Endothelial cell of umbilical vein (primary cell): Measurements from ENCODE around the gene SPSB1. TPM values are rescaled to one million over a fixed set of nuclear protein-coding genes. Genes with fewer than 3 reads are reported as not detected.

Experiments used
- BruUV-seq: library from RNA; stranded (reverse); fragments of 400-500 nt; replicated peaks from 2 replicates; lab custom pipeline; 2021; lab: Mats Ljungman, UMichigan
- CTCF ChIA-PET: fragments of 300-600, 350-600 bp; sonication (Branson Sonifier 250); formaldehyde crosslinking; loops from one replicate; lab custom pipeline; 2021; ENCODE audit warnings: antibody characterized with exemption, inconsistent platforms; lab: Charles Lee
- POLR2A ChIA-PET: fragments of 300-600, 350-600 bp; sonication (Branson Sonifier 250); formaldehyde crosslinking; loops from one replicate; lab custom pipeline; 2021; ENCODE audit warnings: antibody characterized with exemption, inconsistent platforms; lab: Charles Lee
- DNase-seq: peaks from one replicate; pipeline ENCODE4 v3.0.0-alpha.2; 2011; ENCODE audit warnings: low read depth, low spot score
- FAIRE-seq: peaks from 2 replicates; lab custom pipeline; 2011; peaks lifted over from hg19 to GRCh38; lab: Jason Lieb, UNC
- H2AFZ ChIP-seq: 2 replicates; pipeline ENCODE4 v1.6.0; 2012; ENCODE audit warnings: low read depth, low read length, control low read depth, inconsistent platforms
- H3K27ac ChIP-seq: 2 replicates; pipeline ENCODE4 v1.5.1; 2011; ENCODE audit warnings: low read depth, mild to moderate bottlenecking, control low read depth, low read length, moderate library complexity; ENCODE audit not compliant: insufficient read depth
- H3K27me3 ChIP-seq, 2 experiments: 2 replicates each; pipeline versions ENCODE4 v1.6.0 to v1.6.1; 2011; ENCODE audit warnings: low read length in 2 of 2, mixed read lengths in 1 of 2; ENCODE audit not compliant: control insufficient read depth in 2 of 2, insufficient read depth in 2 of 2
- H3K36me3 ChIP-seq, 2 experiments: 2 replicates in 1 of 2; 3 replicates in 1 of 2; pipeline ENCODE4 v1.5.1; 2011; ENCODE audit warnings: low read length in 2 of 2, mild to moderate bottlenecking in 1 of 2, moderate library complexity in 1 of 2; ENCODE audit not compliant: control insufficient read depth in 2 of 2, insufficient read depth in 2 of 2; ENCODE audit errors: extremely low read depth in 1 of 2
- H3K4me1 ChIP-seq: 3 replicates; pipeline ENCODE4 v1.5.1; 2011; ENCODE audit warnings: mild to moderate bottlenecking, low read length; ENCODE audit not compliant: control insufficient read depth, insufficient read depth; ENCODE audit errors: extremely low read depth
- H3K4me2 ChIP-seq: 2 replicates; pipeline ENCODE4 v1.6.1; 2011; ENCODE audit warnings: low read length, control low read depth, mixed read lengths; ENCODE audit not compliant: insufficient read depth
- H3K4me3 ChIP-seq, 3 experiments: fragments of 200-600 bp in 1 of 3; sonication (generic), shearing (Covaris generic) in 1 of 3; replicated peaks in 1 of 3; 2 replicates each; pipeline ENCODE4 v1.5.1; 2011 to 2016; ENCODE audit warnings: control low read depth in 3 of 3, low read length in 3 of 3, mild to moderate bottlenecking in 2 of 3, inconsistent platforms in 1 of 3, low read depth in 1 of 3, moderate library complexity in 1 of 3; ENCODE audit not compliant: insufficient read depth in 1 of 3
- H3K79me2 ChIP-seq: 2 replicates; pipeline ENCODE4 v1.6.0; 2012; ENCODE audit warnings: low read length, inconsistent platforms; ENCODE audit not compliant: control insufficient read depth, insufficient read depth
- H3K9ac ChIP-seq: replicated peaks from 2 replicates; pipeline ENCODE3; 2011; ENCODE audit warnings: low read length, control low read depth; ENCODE audit not compliant: insufficient read depth; ENCODE audit errors: extremely low read depth
- H3K9me1 ChIP-seq: replicated peaks from 3 replicates; pipeline ENCODE4 v1.6.0; 2011; ENCODE audit warnings: mild to moderate bottlenecking, low read length; ENCODE audit not compliant: control insufficient read depth, insufficient read depth; ENCODE audit errors: extremely low read depth
- H3K9me3 ChIP-seq: replicated peaks from 2 replicates; pipeline ENCODE4 v1.5.1; 2012; ENCODE audit warnings: low read length, inconsistent platforms; ENCODE audit not compliant: control insufficient read depth, insufficient read depth
- H4K20me1 ChIP-seq: replicated peaks from 2 replicates; pipeline ENCODE3; 2011; ENCODE audit warnings: mild to moderate bottlenecking, low read length; ENCODE audit not compliant: control insufficient read depth, insufficient read depth; ENCODE audit errors: extremely low read depth
- CTCF ChIP-seq, 2 donors: IDR thresholded peaks; 1 replicate in 1 of 2; 2 replicates in 1 of 2; pipeline ENCODE4 v1.5.1; 2011; ENCODE audit warnings: low read length in 2 of 2, mild to moderate bottlenecking in 2 of 2, moderate library complexity in 2 of 2, control low read depth in 1 of 2, inconsistent platforms in 1 of 2, low read depth in 1 of 2; ENCODE audit not compliant: insufficient read depth in 1 of 2; ENCODE audit errors: extremely low read depth in 1 of 2
- EZH2 ChIP-seq: IDR thresholded peaks from 2 replicates; pipeline ENCODE4 v1.6.1; 2012; ENCODE audit warnings: borderline replicate concordance, low read depth, mild to moderate bottlenecking, moderate library complexity, low read length, inconsistent platforms; ENCODE audit not compliant: severe bottlenecking
- FOS ChIP-seq: IDR thresholded peaks from 2 replicates; pipeline ENCODE4 v1.6.1; 2011; ENCODE audit warnings: mild to moderate bottlenecking, low read length, moderate library complexity, borderline replicate concordance; ENCODE audit not compliant: insufficient read depth
- GATA2 ChIP-seq: IDR thresholded peaks from 2 replicates; pipeline ENCODE4 v1.7.0; 2011; ENCODE audit warnings: low read depth, mild to moderate bottlenecking, moderate library complexity, mixed read lengths, low read length; ENCODE audit not compliant: insufficient read length, insufficient read depth
- JUN ChIP-seq: IDR thresholded peaks from 2 replicates; pipeline ENCODE4 v1.6.1; 2011; ENCODE audit warnings: borderline replicate concordance, low read depth; ENCODE audit not compliant: insufficient read length, insufficient read depth
- MAX ChIP-seq: IDR thresholded peaks from 2 replicates; pipeline ENCODE4 v1.6.1; 2011; ENCODE audit not compliant: insufficient read depth, insufficient read length
- MYC ChIP-seq: IDR thresholded peaks from one replicate; pipeline ENCODE4 v1.6.1; 2011; ENCODE audit warnings: mild to moderate bottlenecking, low read depth, low read length
- POLR2A ChIP-seq: IDR thresholded peaks from 2 replicates; pipeline ENCODE4 v1.6.1; 2012; ENCODE audit warnings: low read depth, mild to moderate bottlenecking, control low read depth, low read length
- POLR2AphosphoS5 ChIP-seq: IDR thresholded peaks from 2 replicates; pipeline ENCODE4 v1.6.1; 2012; ENCODE audit warnings: low read depth, mild to moderate bottlenecking, control low read depth, low read length, moderate library complexity; ENCODE audit not compliant: insufficient read depth
- dilution Hi-C: fragments of 300-500 bp; cut with MboI; formaldehyde crosslinking; loops from one replicate; pipeline ENCODE4 v1.15.0; 2019; ENCODE audit warnings: low sequenced_read_pairs; ENCODE audit not compliant: extremely low pct_ligation_motif_present
- intact Hi-C: fragments of 100-400 bp; cut with micrococcal nuclease; formaldehyde crosslinking; loops from one replicate; pipeline ENCODE4 v1.10.0; 2022
- polyA plus RNA-seq, 4 experiments: library from polyadenylated mRNA; depleted of rRNA in 3 of 4; stranded (reverse) in 3 of 4; unstranded in 1 of 4; fragments of >200 nt; gene quantifications; 2 replicates each; pipeline versions ENCODE4 v1.2.1 to v1.2.3, GENCODE V29; 2011 to 2012; ENCODE audit warnings: missing spikeins in 1 of 4
- total RNA-seq: library from RNA; stranded (reverse); gene quantifications from 2 replicates; pipeline ENCODE4 v1.2.3, GENCODE V29; 2021

The SPSB1 gene
- total and polyA plus RNA-seq, 2 donors (not counting 3 experiments of a cell fraction or from before 2014, with no cell fraction given) = 41.9 to 61.2 TPM

DNA sequence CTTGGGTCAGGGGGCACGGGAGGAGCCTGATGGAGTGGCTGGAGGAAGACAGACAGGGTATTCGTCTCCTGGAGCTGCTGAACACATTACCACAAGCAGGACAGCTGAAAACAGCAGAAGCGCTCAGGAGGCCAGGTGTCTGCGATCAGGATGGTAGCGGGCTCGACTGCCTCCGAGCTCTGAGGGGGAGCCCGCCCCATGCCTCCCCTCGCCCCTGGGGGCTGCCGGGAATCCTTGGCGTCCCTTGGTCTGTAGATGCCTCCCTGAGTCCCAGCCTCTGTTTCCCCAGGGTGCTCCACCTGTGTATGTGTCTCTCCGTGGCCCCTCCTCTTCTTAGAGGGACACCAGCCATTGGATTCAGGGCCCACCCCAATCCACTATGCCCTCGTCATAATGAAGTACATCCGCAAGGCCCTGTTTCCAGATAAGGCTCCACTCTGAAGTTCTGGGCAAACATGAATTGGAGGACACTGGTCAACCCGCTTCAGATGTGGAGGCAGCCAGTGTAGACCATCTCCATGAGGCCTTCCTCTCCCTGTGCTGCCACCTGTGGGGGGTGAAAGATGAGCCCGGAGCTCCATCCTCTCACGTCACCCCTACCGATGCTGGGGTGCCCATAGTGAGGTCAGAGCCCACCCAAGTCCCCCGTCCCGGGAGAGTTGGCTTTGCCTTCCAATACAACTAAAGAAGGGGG, 67.8 kb downstream of the SPSB1 start:
- no peak overlapping the region for H2AFZ ChIP-seq
- TF ChIP-seq CTCF (IDR thresholded peaks at IDR 0.05; ENCODE audit: extremely low read depth in 1 of 2, insufficient read depth in 1 of 2, low read depth in 1 of 2, low read length in 2 of 2) (no peak), GATA2 (no peak), POLR2AphosphoS5 (no peak), MAX (no peak), POLR2A (no peak), MYC (no peak), EZH2 (no peak), FOS (no peak), JUN (no peak)
- CTCF ChIA-PET = no interaction called here
- no peak overlapping the region for H3K9ac ChIP-seq
- no peak overlapping the region for H3K27ac ChIP-seq
- FAIRE-seq = no peak
- BruUV-seq = no TSS peak
- peaks cover 4 to 44% of the 10 kb centered on the region in 2 experiments for H3K36me3 ChIP-seq
- H3K9me3 ChIP-seq = no peaks in the 10 kb centered on the region
- POLR2A ChIA-PET = no interaction called here
- no peak for DNase-seq
- no peaks in the 10 kb centered on the region for H4K20me1 ChIP-seq
- dilution Hi-C loops = no loop called here
- peaks cover 78% of the 10 kb centered on the region for H3K79me2 ChIP-seq
- no peak overlapping the region for H3K4me3 ChIP-seq
- peaks cover 17% of the 10 kb centered on the region for H3K4me1 ChIP-seq
- no peaks in the 10 kb centered on the region for H3K27me3 ChIP-seq
- H3K4me2 ChIP-seq = no peak overlapping the region
- intact Hi-C loops = no loop called here
- no peaks in the 10 kb centered on the region for H3K9me1 ChIP-seq
